Stomach (tissue), 4 donors: ENCODE measurements around the gene CDC42BPB.

Experiments
- EP300 ChIP-seq: sonication (generic); formaldehyde crosslinking; IDR thresholded peaks from one replicate; pipeline ENCODE4 v1.6.1; 2017; ENCODE audit warnings: antibody characterized with exemption
- POLR2A ChIP-seq, 4 donors: fragments of 450-650 bp; IDR thresholded peaks; one replicate each; pipeline ENCODE4 v1.6.1; 2016; ENCODE audit warnings: antibody characterized with exemption in 4 of 4, control low read depth in 2 of 4, mild to moderate bottlenecking in 1 of 4, moderate library complexity in 1 of 4
- POLR2AphosphoS5 ChIP-seq, 3 donors: sonication (generic); formaldehyde crosslinking; IDR thresholded peaks; one replicate each; pipeline ENCODE4 v1.6.1; 2016; ENCODE audit warnings: antibody characterized with exemption in 3 of 3
- TF ChIP-seq, protein P1 (sequence below), 7 experiments: fragments of 450-650 bp in 4 of 7; fragments of 200-600 bp in 3 of 7; sonication (generic) in 3 of 7; IDR thresholded peaks; one replicate each; pipeline ENCODE4 v1.5.1; 2016 to 2019; ENCODE audit warnings: antibody characterized with exemption in 7 of 7, control low read depth in 2 of 7, mild to moderate bottlenecking in 1 of 7

GRCh38 chr14:103059556-103059955 is 2.2 kb upstream of the CDC42BPB start:
- TF ChIP-seq POLR2A (IDR thresholded peaks at IDR 0.05) = no peak
- no peak for TF ChIP-seq EP300
- TF ChIP-seq POLR2AphosphoS5 (IDR thresholded peaks at IDR 0.05) = no peak
- TF ChIP-seq, protein P1, sequence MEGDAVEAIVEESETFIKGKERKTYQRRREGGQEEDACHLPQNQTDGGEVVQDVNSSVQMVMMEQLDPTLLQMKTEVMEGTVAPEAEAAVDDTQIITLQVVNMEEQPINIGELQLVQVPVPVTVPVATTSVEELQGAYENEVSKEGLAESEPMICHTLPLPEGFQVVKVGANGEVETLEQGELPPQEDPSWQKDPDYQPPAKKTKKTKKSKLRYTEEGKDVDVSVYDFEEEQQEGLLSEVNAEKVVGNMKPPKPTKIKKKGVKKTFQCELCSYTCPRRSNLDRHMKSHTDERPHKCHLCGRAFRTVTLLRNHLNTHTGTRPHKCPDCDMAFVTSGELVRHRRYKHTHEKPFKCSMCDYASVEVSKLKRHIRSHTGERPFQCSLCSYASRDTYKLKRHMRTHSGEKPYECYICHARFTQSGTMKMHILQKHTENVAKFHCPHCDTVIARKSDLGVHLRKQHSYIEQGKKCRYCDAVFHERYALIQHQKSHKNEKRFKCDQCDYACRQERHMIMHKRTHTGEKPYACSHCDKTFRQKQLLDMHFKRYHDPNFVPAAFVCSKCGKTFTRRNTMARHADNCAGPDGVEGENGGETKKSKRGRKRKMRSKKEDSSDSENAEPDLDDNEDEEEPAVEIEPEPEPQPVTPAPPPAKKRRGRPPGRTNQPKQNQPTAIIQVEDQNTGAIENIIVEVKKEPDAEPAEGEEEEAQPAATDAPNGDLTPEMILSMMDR (IDR thresholded peaks at IDR 0.05) = no peak
